RPMI8226 (cell line): Measurements from ENCODE around the gene MAN2A2.

Experiments
- DNase-seq: peaks from one replicate; pipeline ENCODE4 v3.0.0-alpha.2; 2015

MAN2A2 gene

DNA sequence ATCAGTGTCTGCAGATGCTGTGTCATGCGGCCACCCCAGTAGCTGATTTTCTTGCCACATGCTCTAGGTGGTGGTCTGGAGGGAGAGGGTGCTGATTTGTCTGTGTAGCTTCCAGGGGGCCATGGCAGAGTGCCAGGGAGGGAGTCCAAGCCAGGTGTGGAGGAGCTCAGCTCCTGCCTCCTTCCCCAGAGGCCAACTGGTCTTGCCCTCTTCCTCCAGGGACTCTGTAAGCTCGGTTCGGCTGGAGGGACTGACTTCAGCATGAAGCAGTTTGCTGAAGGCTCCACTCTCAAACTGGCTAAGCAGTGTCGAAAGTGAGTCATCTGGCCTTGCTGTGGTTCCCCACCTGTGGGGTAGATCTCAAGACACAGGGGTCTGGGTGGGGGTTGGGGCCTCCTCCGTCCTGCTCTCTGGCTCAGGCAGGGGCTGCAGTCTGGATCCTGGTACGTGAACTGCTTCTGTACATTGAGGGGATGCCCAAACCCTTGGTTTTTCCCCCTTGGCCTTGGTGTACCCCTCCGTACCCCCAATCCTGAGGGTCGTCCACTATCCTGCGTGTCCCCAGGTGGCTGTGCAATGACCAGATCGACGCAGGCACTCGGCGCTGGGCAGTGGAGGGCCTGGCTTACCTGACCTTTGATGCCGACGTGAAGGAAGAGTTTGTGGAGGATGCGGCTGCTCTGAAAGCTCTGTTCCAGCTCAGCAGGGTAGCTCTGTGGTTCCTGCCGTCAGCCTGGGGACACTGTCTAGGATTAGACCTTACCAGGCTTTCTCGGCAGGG, 44.7 kb downstream of the MAN2A2 start:
- DNase-seq, result no peak

DNA sequence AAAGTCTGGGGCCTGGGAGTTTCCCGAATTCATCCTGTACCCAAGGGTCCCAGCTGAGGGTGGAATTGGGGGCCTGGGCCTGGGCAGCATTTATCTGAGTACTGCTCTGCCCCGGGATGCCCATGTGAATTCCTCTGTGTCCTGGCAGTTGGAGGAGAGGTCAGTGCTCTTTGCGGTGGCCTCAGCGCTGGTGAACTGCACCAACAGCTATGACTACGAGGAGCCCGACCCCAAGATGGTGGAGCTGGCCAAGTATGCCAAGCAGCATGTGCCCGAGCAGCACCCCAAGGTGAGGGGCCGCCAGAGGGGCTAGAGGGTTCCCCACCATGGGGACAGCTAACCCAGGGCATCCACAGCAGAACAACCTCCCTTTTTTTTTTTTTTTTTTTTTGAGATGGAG, 45.4 kb downstream of the MAN2A2 start:
- no peak for DNase-seq

DNA sequence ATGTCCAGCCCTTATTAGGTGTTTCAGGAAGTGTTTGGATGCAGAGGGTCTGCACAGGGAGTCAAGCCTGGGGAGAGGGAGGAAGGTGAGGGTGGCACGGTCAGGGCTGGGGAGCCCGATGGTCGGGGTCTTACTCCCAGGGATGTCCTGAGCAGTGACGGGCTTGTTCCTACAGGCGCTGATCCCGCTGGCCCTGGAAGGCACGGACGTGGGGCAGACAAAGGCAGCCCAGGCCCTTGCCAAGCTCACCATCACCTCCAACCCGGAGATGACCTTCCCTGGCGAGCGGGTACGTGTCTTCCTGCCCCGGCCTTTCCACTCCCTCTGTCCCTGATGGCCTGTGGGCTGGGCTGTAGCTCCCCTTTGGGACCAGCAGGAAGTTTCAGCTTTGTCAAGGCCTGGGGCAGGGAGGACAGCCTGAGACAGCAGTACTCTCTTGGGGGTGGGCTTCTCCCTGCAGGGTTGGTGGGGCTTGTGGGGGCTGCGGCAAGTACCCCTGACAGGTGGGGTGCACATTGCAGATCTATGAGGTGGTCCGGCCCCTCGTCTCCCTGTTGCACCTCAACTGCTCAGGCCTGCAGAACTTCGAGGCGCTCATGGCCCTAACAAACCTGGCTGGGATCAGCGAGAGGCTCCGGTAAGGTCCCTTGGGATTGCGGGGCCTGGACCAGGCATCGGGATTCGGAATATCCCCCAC, 47.0 kb downstream of the MAN2A2 start:
- no peak for DNase-seq

DNA sequence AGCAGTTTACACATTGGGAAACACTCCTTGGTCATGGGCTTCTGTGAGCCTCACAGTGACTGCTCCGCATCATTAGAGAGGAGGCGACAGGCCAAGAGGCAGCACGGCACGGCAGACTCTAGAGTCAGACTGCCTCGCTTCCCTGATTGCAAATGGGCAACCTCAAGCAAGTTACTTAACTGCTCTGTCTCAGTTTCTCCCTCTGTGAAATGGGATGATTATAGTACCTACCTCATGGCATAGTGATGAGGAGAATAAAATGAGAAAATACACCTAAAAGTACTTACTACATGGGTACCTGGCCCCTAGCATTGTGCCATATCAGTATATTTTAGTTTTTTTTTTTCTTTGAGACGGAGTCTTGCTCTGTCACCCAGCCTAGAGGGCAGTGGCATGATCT, 47.6 kb downstream of the MAN2A2 start:
- no peak for DNase-seq

DNA sequence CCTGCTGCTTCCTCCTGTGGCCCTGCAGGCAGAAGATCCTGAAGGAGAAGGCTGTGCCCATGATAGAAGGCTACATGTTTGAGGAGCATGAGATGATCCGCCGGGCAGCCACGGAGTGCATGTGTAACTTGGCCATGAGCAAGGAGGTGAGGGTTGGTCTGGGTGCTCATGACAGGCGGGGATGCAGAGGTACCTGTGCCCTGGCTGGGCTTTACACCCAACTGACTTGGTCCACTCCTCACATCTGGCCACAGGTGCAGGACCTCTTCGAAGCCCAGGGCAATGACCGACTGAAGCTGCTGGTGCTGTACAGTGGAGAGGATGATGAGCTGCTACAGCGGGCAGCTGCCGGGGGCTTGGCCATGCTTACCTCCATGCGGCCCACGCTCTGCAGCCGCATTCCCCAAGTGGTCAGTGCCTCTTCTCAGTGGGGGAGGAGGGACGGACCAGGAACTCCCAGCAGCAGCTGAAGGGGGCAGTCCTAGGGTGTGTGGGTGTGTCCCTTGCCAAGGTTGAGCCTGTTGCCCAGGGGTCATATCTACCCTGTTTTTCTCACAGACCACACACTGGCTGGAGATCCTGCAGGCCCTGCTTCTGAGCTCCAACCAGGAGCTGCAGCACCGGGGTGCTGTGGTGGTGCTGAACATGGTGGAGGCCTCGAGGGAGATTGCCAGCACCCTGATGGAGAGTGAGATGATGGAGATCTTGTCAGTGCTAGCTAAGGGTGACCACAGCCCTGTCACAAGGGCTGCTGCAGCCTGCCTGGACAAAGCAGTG, 50.0 kb downstream of the MAN2A2 start:
- DNase-seq, result no peak

DNA sequence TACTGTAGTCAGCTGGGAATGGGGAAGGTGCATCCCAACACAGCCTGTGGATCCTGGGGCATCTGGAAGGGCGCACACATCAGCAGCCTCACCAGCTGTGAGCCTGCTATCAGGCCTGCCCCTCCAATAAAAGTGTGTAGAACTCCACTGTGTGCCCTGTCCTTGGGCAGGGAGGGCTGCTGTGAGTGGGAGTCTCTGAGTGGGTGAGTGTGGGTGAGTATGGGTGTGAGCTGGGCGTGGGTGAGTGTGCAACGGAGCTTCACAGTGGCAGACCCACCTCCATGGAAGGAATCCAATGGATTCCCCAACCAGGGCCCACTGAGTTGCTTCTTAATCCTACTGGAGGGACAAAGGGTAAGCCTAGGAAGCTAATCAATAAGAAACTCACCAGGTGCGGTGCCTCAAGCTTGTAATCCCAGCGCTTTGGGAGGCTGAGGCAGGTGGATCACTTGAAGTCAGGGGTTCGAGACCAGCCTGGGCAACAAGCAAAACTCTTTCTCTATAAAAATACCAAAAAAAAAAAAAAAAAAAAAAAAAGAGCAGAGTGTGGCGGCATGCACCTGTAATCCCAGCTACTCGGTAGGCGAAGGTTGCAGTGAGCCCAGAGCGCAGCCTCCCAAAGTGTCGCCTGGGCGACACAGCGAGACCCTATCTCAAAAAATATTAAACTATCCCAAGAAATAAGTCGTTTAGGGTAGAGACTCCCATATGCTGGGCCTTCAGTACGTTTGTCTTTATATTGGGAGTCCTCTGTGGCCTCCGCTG, 51.0 kb downstream of the MAN2A2 start:
- DNase-seq, result no peak

DNA sequence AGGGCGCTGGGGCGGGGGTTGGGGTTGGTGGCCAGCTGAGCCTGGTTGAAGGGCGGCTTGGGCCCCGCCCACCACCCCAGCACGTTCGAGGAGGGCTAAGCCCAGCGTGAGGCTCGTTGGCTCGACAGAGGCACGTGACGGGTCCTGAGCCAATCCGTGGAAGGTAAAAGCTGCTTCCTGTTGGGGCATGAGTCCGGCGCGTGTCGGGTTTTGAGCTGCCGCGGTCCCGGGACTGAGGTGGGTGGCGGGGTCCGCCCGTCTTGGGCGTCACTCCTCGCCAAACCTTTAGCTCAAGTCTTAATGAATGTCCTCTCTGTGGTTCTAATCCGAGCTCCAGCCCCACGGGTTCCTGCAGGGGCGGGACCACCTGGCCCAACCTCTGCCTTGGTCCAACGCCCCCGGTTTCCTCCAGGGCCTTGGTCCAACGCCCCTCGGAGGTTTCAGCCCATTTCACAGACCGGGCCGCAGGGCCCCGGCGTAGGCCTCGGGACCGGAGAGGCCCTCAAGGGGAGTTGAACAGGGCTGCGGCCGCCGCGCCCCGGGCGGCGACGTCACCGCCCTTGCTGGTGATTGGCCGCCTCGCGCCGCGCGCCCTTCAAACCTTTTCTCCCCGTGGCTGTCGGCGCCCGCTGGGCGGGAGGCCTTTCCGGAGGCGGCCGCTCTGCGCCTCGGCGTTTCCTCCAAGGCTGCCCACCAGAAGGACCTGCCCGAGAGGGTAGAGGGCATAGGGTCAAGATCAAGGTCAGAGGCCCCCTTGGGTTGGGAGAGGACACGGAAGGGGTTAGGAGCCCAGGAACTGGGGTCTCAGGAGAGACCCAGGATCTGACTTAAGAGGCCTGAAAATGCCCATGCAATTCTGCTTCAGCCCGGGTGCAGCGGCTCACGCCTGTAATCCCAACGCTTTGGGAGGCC, 51.9 kb downstream of the MAN2A2 start, which contains the start of gene RCCD1:
Gene RCCD1, plus strand, starts transcription at position 173 of the 912 bp plus-strand sequence. CDS start 1,851 bp downstream, outside the sequence.
- DNase-seq, result peak; percentile 99

DNA sequence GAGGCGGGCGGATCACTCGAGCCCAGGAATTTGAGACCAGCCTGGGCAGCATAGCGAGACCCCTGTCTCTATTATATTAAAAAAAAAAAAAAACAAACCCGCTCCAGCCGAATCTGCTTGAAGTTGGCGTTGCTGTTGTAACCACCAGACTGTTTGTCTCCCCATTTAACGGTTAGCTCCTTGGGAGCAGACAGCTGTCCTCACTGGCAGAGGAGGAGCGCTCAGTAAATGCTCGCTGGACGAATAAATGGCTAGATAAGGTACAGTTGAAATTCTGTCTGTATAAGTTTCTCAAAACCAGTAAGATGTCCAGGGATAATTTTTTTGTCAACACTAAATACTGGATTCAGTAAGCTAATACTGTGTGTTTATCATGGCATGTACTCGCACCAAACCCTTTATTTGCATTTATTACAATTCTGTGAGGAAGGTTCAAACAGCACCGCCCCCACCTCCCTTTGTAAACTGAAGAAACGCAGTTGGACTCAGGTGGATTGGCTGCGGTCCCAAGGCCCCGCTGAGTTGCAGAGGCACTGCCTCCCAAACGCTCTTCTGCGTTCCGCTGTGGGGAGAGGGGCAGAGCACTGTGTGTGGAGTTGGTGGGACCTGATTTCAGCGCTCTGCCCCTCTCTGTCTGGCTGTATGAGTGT, 52.6 kb downstream of the MAN2A2 start:
- peak; percentile 84 for DNase-seq

DNA sequence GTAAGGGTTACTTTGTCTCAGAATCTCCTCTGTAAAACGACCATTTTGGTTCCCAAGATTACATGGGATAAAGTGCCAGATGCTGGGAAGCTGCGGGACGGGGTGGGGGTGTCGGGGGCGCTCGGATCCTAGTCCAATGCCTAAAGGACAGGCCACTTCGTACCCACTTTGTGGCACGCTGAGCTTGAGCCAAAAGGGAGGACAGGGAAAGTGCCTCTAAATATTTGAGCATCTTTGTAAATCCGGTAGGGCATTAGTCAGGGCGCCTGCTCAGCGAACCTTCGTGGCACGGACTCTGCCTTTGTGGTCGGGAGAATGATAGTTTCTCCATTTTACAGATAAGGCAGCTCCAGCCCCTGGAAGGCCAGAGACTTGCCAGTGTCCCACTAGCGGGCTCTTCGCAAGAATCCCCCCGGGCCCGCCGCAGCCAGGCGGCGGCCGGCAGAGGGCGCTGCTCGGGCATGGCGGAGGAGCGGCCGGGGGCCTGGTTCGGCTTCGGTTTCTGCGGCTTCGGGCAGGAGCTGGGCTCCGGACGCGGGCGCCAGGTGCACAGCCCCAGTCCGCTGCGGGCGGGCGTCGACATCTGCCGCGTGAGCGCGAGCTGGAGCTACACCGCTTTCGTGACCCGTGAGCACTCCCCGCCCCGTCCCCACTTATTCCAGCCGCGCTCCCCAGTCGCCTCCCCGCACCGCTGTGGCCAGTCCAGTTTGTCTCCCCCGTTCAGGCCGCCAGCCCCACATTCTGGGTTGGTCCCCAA, 53.4 kb downstream of the MAN2A2 start:
- peak; percentile 34 for DNase-seq

DNA sequence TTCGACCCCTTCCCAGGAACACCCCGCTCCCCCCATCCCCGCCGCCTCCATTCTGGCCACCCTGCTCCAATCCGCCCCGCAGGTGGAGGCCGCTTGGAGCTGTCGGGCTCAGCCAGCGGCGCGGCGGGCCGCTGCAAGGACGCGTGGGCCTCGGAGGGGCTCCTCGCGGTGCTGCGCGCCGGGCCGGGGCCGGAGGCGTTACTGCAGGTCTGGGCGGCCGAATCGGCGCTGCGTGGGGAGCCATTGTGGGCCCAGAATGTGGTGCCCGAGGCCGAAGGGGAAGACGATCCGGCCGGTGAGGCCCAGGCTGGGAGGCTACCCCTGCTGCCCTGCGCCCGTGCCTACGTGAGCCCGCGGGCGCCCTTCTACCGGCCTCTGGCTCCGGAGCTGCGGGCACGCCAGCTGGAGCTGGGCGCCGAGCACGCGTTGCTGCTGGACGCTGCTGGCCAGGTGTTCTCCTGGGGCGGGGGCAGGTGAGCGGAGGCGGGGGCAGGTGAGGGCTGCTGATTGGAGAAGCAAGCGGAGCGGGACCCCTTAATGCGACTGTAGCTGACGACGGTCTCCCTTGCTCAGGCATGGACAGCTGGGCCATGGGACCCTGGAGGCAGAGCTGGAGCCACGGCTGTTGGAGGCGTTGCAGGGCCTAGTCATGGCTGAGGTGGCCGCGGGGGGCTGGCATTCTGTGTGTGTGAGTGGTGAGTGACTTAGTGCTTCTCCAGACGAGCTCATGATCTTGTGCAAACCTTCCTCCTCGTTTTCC, 54.1 kb downstream of the MAN2A2 start:
- DNase-seq, result no peak

DNA sequence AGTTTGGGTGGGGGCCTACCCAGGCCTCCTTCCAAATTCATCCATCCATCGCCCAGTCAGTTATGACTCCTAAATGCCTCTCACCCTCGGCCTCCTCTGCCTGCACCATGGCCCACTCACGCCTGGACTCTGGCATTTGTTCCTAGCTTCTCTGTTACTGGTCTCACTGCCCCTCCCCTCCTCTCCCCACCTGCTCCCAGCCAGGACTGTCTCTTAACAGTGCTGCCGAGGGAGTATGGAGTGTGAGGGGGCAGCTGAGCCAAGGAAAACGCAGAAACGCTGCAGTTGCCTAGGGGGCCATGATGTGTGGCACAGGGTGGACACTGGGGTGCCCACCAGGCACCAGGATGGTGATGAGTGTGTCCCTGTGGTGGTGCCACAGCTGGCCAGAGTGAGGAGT, 54.7 kb downstream of the MAN2A2 start:
- no peak for DNase-seq

DNA sequence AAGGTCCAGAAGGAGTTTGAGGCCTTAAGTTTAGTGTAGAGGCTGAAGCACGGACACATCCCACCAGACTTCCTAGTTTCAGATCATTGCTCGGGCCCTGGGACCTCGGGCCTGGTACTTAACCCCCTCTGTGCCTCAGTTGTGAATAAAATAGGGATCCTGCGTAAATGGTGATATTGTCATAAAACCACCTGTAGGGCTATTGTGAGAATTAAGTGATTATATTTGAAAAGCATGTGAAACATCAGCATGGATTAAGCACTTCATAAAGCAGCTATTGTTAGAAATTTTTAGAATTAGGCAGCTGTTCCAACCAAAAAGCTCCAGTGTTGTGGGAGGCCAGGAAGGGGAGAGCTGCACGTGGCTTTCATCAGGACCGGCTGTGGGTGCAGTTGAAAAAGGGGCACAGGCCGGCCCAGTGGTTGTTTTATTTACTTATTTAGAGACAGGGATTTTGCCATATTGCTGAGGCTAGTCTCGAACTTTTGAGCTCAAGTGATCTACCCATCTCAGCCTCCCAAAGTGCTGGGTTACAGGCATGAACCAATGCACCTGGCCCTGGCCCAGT, 56.0 kb downstream of the MAN2A2 start:
- DNase-seq, result no peak

DNA sequence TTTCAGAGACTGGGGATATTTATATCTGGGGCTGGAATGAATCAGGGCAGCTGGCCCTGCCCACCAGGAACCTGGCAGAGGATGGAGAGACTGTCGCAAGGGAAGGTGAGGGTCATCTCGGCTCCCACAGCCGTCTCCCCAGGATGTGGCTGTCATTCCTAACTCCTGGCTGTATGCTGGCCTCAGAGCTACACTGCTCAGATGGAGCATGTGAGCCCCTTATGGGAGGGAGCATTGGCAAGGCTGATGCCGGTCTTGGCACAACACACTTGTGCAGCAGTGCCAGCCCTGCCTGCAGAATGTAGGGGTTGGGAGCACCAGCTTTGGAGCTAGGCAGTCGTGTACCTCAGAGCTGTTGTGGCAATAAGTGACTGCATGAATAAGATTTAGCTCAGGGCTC, 56.8 kb downstream of the MAN2A2 start:
- no peak for DNase-seq

DNA sequence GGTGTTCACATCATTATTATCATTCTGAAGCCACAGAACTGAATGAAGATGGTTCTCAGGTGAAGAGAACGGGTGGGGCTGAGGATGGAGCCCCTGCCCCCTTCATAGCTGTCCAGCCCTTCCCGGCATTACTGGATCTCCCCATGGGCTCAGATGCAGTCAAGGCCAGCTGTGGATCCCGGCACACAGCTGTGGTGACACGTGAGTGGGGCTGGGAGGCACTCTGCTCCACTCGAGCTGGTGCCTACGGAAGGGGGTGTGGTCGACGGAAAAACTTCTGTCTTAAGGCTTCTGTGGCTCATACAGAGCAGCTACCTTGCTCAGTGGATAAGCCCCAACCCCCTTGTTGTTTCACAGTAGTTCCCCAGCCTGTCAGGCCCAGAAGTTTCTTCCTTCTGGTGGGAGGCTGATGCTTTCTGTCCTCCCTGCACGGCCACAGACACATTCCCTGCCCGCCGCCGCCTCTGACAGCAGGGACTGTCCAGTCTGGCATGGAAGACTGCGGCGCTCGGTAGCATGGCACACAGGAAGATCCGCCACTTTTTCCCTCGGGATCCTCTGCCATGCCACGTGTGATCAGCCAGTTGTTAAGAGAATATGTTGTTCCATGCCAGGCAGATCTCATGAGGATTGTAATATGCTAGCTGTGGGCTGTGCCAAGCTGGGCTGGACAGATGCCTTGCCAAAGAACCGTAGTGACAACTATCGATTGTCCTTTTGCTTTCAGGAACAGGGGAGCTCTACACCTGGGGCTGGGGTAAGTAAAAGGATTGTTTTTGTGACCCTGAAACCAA, 57.4 kb downstream of the MAN2A2 start:
- no peak for DNase-seq

DNA sequence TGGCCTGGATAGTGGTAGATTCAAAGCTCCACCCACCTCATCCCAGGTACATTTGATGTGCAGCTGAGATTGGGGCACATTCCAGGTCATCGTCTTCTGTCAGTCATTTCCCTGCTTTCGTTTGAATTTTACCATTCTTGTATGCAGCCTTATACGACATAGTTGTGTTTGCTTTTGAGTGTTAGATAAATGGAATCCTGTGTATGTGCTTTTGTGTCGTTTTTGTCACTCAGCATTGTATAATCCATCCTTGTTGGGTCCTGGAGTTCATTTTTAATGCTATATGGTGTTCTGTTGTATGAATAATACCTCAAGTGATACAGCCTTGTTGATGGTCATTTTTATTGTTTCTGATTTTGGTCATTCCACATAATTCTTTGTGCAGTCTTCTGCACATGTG, 58.9 kb downstream of the MAN2A2 start:
- DNase-seq, result no peak

DNA sequence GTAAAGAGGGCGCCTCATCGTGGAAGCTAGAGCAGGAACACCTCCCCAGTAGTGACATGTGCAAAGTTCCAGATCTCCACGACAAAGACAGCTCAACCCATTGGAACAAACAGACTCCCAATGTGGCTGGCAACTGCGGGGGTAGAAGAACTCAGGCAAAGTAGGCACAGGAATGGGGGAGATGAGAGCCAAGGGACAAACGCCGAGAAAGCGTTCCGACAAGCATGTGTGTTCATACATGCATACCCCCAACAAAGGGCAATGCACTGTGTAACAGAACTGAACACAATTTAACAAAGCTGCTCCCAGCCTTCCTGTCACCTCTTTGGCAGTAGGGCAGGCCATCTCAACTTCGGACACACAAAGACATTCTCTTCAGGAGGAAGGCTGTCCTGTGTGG, 63.2 kb downstream of the MAN2A2 start:
- DNase-seq, result no peak

DNA sequence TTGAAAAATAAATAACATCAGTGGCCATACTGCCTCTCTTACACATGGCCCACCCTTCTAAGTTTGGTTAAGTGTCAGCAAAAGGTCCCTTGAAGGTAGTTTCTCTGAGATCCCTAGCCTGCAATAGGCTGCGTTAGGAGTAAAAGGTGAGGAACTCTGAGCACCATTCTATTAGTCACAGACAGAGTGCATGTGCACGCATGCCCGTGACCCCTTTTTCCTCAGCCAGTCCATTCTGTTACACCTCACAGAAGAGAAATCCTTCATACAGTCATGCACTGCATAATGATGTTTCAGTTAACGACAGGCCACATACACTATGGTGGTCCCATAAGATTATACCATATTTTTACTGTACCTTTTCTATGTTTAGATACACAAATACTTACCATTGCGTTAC, 64.1 kb downstream of the MAN2A2 start:
- DNase-seq, result no peak

DNA sequence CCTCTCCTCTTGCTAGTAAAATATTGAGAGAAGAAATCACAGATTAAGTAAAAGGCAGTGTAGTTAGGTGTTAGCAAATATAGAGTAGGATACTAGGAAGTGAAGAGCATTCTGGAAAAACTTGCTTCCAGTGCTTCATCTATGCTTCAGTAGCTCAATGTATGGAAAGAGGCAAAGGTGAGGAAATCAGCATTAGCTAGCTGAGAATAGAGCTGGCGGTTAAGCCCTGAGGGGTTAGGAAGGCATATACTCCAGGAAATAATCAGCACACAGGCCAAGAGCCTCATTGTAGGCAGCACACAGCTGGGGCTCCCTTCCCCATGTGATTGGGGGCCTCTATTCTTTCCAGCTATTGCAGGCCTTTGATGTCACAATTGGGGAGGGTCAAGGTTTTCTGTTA, 65.3 kb downstream of the MAN2A2 start:
- no peak for DNase-seq
